NT2/D1 (cell line): ENCODE results near the gene ASAP3.

Source experiments
- SUZ12 ChIP-seq: IDR thresholded peaks from 2 replicates; pipeline ENCODE4 v1.6.1; 2011; ENCODE audit not compliant: insufficient read length, insufficient read depth; ENCODE audit errors: extremely low read depth
- YY1 ChIP-seq: IDR thresholded peaks from 2 replicates; pipeline ENCODE4 v1.6.1; 2011; ENCODE audit not compliant: insufficient read length, insufficient read depth

DNA sequence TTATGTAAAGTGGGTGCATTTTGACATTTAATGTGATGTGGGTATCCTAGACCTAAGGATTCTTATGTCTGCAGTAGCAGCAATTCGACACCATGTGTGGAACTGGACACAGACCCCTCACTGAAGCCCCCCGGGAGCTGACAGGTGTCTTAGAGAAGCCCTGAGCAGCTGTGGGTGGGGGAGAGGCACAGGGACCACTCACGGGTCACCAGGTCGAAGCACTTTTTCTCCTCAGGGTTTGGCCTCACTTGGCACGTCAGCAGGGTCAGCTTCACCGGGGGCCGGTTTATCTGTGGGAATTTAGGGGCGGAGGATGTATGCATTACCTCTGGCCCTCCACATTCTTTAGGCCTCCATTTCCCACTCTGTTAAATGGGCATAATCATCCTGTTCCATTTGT is 45.4 kb downstream of the ASAP3 start:
- no peak for TF ChIP-seq SUZ12
- TF ChIP-seq YY1: no peak
